Measurements from ENCODE around the gene POC5. TPM values are rescaled to one million over a fixed set of nuclear protein-coding genes. Genes with fewer than 3 reads are reported as not detected.
"Not testable (repeated sequence)": the region's sequence is repeated elsewhere in the genome, so short reads cannot be mapped to it uniquely, and the experiment has no call there.

The POC5 gene
- total and polyA plus RNA-seq, 11 donors: 3.4 to 6.7 (median 4.8) TPM

GRCh38 chr5:75706016-75706415 lies 11.2 kb downstream of the POC5 start:
- peaks cover 0 to 72% (median 44%) of the 10 kb centered on the region in 9 donors for H3K36me3 ChIP-seq
- TF ChIP-seq POLR2A (IDR thresholded peaks at IDR 0.05) (no peak), CTCF (IDR thresholded peaks at IDR 0.05) (no peak)
- no peak overlapping the region for H3K27ac ChIP-seq
- 83 to 90% (median 85%) methylated on average over 1 of the region's 1 CpG for WGBS, 4 donors
- no peak for ATAC-seq
- H3K27me3 ChIP-seq: no peaks in the 10 kb centered on the region
- no peak overlapping the region for H3K4me3 ChIP-seq
- intact Hi-C loops (cut with DNase I): no loop called here
- DNase-seq: no peak
- H3K4me1 ChIP-seq: peaks cover 0 to 9% (median 0%) of the 10 kb centered on the region in 12 donors
- no peaks in the 10 kb centered on the region for H3K9me3 ChIP-seq

- Histone ChIP-seq H3K27me3 (no peaks in the 10 kb centered on the region), H3K4me3 (no peak overlapping the region), H3K36me3 (peaks cover 0 to 42% (median 36%) of the 10 kb centered on the region in 9 donors), H3K27ac (no peak overlapping the region), H3K9me3 (peaks cover 0 to 3% (median 0%) of the 10 kb centered on the region in 12 donors), H3K4me1 (no peaks in the 10 kb centered on the region)
- peak; percentile 80 to 95 (median 88) for ATAC-seq
- TF ChIP-seq CTCF (IDR thresholded peaks at IDR 0.05) (no peak), POLR2A (IDR thresholded peaks at IDR 0.05) (no peak)
- 52 to 71% (median 60%) methylated on average over 4 of the region's 4 CpGs for WGBS, 4 donors
- intact Hi-C loops (cut with DNase I): no loop called here
- DNase-seq: no peak
These were observed 15.4 kb downstream of the POC5 start for GRCh38 chr5:75701856-75702255.

- H3K27me3 ChIP-seq; H3K27ac ChIP-seq; H3K9me3 ChIP-seq; ATAC-seq; DNase-seq; intact Hi-C loops (cut with DNase I); H3K4me3 ChIP-seq; H3K4me1 ChIP-seq: not testable (repeated sequence)
- peaks cover 0 to 50% (median 33%) of the 10 kb centered on the region in 9 donors for H3K36me3 ChIP-seq
- WGBS, 4 donors: 92% methylated on average over 18 to 22 of the region's 22 CpGs
These were observed 21.5 kb downstream of the POC5 start for GRCh38 chr5:75695472-75696351.

GRCh38 chr5:75694781-75695180 lies 22.5 kb downstream of the POC5 start:
- Histone ChIP-seq H3K36me3 (peaks cover 0 to 59% (median 39%) of the 10 kb centered on the region in 9 donors), H3K4me1 (no peaks in the 10 kb centered on the region), H3K27ac (no peak overlapping the region), H3K4me3 (no peak overlapping the region), H3K27me3 (no peaks in the 10 kb centered on the region), H3K9me3 (peaks cover 0 to 3% (median 0%) of the 10 kb centered on the region in 12 donors)
- 93 to 97% (median 96%) methylated on average over 1 of the region's 1 CpG for WGBS, 4 donors
- no peak for ATAC-seq
- intact Hi-C loops (cut with DNase I): no loop called here
- TF ChIP-seq POLR2A (IDR thresholded peaks at IDR 0.05) (no peak), CTCF (IDR thresholded peaks at IDR 0.05) (no peak)
- DNase-seq: no peak
